Hematopoietic multipotent progenitor cell (in vitro differentiated cells): ENCODE measurements around the gene LGR4. TPM values are rescaled to one million over a fixed set of nuclear protein-coding genes. Genes with fewer than 3 reads are reported as not detected.

ENCODE experiments used
- DNase-seq, 3 donors: peaks; one replicate each; pipeline ENCODE4 v3.0.0-alpha.2; 2011 to 2015; ENCODE audit warnings: low read depth in 2 of 3, low spot score in 2 of 3
- total RNA-seq: library from RNA; depleted of rRNA; stranded (reverse); fragments of >200 nt; gene quantifications from one replicate; pipeline ENCODE4 v1.2.3, GENCODE V29; 2012

Gene LGR4
- total RNA-seq, 1 donor, result 2.7 TPM

- no peak for DNase-seq
These were observed 16.5 kb upstream of the LGR4 start for GRCh38 chr11:27489092-27489491.

DNA sequence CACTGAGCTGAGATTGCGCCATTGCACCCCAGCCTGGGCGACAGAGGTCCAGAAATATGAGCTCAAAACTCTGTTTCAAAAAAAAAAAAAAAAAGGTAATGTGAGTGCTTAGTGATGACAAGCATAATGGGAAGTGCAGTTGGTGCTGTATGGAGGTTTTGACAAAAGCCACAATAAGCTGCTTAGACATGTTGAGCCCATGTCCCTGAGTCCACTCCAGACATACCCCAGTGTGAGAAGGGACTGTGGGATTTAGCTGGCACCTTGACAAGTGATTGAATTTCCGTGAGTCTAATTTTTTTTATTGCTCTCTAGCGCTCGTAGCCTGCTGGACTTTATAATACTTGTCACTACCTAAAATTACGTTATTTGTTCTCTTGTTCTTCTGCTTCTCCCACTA, 15.1 kb upstream of the LGR4 start:
- DNase-seq, result no peak

DNA sequence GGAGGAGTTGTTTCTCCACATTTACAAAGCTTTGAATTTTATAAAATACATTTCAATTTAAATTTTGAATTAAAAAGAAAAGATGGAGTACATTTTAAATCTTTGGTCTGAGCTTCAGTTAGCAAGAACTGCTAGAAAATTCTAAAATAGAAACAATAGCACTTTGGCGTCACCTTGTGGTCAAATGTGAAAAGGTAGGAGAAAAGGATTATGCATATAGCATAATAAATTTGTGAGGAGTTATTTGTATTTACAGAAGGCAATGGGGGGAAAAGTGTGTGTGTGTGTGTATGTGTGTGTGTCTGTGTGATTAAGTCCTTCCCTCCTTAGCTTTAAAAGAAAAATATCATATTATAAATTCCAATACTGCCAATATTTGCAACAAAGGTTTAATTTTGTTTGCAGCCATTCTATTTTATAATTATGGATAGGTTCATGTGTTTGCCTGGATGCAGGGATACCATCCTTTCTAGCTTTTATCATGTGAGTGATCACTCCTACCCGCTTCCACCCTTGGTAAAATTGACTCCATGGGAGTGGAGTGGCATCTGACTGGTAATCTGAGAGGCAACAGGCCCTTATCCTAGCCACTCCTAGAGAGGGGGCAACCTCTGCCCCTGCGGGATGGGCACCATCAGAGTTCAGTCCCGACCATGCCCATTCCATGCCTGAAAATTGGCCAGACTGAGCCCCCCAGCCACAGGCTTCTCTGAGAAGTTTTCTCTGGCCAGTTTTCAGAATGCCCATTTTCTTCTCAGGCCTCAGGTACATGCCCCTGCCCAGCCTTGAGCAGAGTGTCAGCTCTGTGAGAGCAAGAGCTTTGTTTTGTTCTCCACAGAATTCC, 13.6 kb upstream of the LGR4 start:
- peak in 2 of 3 donors; percentile 53 to 86 for DNase-seq

DNA sequence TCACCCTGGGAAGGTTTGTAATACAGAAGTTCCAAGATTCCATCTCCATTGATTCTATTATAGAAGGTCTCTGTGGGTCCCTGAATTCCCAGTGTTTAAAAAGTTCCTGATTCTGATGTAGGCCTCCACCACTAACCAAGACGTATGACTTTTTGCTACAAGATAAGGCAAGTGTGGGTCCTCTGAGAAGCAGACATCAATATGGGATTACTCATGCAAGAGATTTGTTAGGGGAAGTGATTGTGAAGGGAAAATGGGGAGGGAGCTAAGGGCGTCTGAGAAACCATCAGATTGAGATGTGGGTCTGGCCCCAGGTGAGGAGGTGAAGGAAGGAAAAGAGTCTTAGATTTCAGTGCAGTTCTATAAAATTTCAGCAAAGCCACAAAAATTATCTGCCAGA, 10.2 kb upstream of the LGR4 start:
- no peak for DNase-seq

DNA sequence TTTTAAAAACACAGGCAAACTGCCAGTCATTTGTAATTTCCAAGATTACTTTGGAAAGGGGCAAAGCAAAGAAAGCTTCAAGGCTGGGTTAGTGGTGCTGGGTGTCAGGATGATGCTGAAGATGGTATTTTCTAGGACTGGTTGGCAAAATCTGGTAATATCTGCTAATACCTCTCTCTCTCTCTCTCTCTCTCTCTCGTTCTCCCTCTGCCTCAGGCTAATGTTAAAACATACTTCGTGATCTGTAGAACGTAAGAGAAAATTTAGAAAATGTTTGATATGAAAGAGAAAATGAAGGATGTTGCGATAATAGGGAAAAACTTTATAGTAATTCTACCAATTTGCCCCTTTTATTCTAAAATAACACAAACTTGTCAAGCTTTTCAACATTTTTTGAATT, 9.4 kb upstream of the LGR4 start:
- no peak for DNase-seq

- DNase-seq, result no peak
These were observed 5.2 kb upstream of the LGR4 start for GRCh38 chr11:27477831-27478230.

GRCh38 chr11:27477243-27477642, 4.7 kb upstream of the LGR4 start:
- DNase-seq, result no peak

DNA sequence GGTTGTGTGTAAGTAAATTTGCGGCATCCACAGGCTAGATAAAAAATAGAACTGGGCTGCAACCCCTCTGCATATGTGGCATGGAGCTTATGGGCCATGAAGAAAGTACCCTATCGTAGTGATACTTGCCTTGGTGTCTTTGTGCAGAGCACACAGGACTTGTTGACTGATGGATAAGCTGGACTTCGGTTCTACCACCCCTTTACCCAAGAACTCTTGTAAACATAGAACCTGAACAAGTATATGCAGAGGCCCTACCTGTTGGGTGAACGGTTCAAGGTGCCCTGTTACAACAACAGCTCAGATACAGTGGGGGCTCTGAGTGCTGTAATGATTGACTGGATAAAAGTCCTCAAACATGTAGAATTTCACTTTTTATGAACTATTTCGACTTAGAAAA, 3.0 kb upstream of the LGR4 start:
- DNase-seq, result no peak

DNA sequence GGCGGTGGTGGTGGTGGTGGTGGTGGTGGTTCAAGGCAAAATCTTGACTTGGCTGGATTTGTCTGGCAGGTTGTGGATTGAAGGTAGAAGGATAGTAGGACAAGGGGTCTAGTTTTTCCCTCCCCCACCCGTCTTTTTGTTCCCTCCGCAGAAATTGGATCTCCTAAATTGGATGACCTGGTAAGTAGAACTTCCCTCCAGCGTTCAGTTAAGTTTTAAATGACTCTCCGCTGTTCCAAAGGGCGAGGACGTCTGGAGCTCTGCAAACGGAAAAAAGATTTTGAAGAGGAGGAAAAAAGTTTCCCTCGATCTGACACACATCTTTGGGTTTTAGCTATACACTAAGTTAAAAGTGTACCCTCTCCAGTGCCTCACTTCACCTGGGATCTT, 422 bp upstream of the LGR4 start:
- no peak for DNase-seq

DNA sequence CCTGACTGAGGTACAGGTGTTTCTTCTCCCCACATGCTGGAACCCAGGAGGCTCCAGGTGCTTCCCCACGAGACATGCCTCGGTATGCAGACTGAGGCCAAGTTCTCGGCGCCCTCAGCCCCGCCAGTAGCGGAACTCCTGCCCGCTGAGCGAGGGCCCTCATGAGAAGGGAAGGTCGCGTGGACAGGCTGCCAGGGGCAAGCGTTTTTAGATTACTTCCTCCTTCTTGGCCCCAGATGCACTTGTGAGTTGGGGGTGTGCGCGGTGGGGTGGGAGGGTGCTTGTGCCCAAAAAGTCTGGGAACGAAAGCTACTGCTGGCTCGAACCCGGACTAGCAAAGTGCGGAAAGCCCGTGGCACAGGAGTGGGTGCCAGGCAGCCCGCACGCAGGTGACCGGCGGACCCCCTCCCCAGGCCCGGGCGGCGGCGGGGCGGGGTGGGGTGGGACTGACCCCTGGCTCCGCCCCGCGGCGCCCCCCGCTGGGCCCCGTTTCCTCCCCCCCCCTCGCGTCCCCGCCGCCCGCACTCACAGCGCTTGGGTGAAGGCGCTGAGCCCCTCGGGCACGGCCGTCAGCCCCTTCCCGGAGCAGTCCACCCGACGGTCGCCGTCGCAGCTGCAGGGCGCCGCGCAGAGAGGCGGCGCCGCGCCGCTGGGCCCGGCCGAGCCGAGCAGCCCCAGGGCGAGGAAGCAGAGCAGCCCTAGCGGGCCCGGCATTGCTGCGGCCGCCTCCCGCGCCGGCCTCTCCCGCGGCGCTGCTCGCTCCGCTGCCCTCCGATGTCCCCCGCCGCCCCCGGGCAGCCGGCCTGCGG, 797 bp downstream of the LGR4 start:
- DNase-seq, result peak in 2 of 3 donors; percentile 51 to 71

DNA sequence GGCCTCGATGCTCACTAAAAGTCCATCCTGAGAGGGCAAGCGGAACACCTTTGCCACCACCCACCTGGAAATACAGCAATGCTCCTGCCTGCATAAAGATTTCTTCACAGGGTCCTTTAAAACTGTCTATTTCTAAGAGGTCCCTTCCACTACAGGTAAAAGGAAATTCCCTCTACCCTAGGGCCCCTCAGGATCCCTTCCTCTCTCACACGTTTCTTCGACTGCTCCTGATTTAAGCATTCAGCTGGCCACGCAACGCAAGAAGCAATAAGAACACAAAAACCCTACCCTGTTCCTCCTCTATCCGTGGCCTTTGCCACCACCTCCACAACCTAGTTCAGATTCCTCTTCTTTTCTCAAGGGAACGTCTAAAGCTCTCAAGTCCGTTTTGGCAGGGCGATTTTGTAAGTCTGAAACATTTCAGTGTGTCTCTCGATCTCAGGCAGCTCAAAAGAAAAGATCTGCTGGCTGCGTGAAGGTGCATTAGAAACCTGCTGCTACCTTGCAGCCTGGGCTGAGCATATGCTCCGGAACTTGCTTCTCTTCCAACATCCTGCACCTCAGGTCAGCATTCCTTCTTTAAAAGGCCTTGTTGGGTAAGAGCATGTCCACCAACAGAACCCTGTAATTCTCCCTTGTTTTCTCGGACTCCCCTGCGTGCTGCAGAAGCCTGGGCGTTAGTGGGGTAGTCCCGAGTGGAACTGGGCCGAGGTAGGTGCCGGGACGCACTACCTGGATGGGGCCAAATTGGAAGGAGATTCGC, 1.6 kb downstream of the LGR4 start:
- DNase-seq, result peak in 1 of 3 donors; percentile 8

DNA sequence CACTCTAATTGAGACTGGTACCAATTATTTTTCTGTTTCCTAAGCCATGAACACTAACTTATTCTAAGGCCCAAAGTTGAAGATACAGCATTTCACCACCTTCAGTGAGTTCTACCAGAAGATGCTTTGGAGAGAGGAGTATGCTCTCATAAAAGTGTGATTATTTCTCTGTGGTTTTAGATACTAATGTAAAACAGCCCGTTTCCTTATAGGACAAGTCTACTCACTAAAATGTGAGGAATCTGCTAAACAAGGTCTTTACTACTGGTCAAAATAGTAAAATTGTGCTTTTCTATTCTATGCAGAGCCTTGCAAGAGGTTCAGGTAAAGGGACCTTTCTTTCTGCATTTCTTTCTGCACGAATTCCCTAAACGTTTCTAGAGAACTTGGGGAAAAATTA, 2.4 kb downstream of the LGR4 start:
- no peak for DNase-seq

DNA sequence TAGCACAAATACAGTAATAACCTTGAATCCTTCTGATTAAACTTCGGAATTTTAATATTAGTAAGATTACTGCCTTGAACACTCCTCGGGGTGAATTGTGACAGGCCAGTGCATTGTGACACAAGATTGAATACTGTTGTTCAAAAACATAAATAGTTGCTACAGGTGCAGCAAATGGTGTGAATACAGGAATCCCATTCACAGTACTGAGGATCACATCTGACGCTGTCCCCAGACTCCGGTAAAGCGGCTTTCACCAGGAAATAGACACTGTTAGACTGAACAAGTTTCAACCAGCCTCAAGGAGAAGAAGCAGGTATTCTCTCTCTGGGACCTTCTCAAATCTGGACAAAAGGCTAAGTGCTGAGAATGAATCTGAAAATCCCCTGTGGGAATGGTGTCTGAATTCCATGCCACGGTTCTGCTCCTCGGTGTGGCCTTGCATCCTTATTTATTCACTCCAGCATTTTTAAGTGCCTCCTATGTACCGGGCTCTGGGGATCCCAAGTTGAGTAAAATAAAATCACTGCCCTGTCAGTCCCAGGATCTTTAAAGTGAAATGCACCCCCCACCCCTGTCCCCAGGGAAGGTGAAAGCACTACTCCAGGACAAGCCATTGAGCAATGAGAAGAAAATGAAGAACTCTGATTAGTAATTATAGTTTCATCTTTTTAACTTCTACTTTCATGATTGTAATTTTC, 3.4 kb downstream of the LGR4 start:
- no peak for DNase-seq

DNA sequence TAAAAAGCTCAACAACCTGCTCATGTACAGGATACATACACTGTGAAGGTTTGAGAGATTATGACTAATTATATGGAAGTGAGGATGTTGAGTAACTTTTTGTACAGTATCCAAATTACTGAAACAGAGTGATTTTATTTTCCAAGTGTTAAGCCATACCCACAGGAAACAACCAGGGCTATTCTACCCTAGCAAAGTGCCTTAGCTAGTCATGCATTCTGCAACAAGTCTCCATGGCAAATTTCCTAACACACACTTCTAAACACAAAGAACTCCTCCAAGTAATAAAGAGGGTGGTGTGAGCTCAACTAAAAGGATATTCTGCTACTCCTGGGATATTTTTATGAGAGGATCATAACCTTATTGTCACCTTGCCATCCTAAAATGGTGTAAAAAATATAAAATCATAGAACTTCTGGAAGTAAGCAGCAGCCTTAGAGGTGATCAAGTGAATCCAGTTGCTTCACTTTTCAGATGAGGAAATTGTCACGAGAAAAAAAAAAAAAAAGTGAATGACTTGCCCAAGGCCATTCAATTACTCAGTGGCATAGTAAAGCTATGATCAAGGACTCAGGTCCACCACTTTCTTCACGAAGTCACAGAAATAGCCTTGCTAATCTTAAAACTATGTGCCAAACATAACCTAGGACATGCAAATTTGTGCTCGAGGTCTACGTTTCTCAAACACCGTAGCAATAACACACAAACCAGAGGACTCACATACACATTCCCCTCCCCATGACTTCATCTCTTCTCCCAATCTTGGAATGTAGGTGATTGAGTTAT, 4.2 kb downstream of the LGR4 start:
- DNase-seq, result no peak

DNA sequence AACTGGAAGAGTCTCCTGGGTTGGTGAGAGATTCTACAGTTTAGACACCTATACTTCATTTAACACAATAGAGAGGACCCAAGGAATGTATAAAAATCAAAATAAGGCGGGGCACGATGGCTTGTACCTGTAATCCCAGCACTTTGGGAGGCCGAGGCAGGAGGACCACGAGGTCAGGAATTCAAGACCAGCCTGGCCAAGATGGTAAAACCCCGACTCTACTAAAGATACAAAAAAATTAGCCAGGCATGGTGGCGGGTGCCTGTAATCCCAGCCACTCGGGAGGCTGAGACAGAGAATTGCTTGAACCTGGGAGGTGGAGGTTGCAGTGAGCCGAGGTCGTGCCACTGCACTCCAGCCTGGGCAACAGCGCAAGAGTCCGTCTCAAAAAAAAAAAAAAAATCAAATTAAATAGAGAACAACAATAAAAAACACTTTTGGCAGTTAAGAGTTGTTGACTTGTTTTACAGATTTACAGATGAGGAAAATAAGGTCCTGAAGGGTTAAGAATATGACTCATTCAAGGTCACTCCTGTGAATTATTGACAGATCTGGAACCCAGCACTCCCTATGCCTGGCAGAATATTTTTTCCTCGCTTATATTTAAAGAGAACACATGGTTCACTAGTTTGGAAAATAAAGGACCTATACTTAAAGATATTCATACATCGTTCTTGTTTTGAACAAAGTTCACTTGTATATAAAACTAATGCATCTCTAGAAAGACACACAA, 5.2 kb downstream of the LGR4 start:
- no peak for DNase-seq

GRCh38 chr11:27466363-27466762, 6.2 kb downstream of the LGR4 start:
- DNase-seq, result no peak

DNA sequence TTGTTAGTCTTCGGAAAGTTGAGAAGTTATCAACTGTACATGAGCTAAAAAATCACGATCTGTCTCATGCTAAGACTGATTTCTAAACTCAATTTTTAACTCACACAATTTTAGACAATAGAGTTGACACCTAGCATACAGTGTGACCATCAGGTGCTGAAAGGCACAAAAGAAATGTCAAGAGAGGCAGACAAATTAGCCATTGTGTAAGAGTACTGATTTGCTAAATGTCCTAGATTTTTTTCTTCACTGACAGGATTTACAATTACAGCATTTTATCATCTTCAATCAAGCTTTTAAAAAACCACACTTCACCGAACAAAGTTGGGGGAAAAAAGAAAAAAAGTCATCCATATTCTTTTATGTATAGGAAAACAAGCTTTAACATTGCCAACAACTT, 7.0 kb downstream of the LGR4 start:
- no peak for DNase-seq

- no peak for DNase-seq
These were observed 7.7 kb downstream of the LGR4 start for GRCh38 chr11:27464909-27465308.

DNA sequence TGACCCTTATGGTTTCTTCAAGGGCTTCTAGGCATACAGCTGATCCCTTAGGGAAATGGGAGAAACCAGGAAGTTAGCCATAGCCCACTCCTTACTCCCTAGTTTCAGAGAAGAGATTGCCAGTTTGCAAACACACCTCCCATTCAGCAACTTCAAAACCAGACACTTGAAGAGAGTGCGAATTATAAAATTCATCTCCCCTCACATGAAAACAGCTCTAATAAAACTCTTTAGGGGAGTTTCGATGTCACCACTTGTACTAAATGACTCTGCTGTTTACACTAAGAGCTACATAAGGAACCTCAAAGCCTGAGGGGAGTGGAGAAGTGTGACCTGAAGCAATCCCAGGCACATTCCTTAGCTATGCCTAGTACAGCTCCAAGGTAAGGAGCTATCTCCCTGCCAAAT, 8.3 kb downstream of the LGR4 start:
- DNase-seq, result no peak
